Activated naive CD8-positive, alpha-beta T cell treated with anti-CD3 and anti-CD28 coated beads for 36 hours (primary cell): Measurements from ENCODE around the gene MAN1B1. TPM values are rescaled to one million over a fixed set of nuclear protein-coding genes. Genes with fewer than 3 reads are reported as not detected.

Experiments
- DNase-seq: peaks from one replicate; pipeline ENCODE4 v3.0.0; 2021
- H3K27ac Mint-ChIP-seq: one replicate; pipeline ENCODE4 v1.8.0; 2022; ENCODE audit warnings: mild to moderate bottlenecking, moderate library complexity, mixed read lengths
- H3K27me3 Mint-ChIP-seq: one replicate; pipeline ENCODE4 v1.8.0; 2022; ENCODE audit warnings: mild to moderate bottlenecking, mixed read lengths
- H3K36me3 Mint-ChIP-seq: one replicate; pipeline ENCODE4 v1.8.0; 2021; ENCODE audit warnings: mild to moderate bottlenecking, mixed read lengths
- H3K4me1 Mint-ChIP-seq: one replicate; pipeline ENCODE4 v1.8.0; 2021; ENCODE audit warnings: mixed read lengths
- H3K4me3 Mint-ChIP-seq: one replicate; pipeline ENCODE4 v1.8.0; 2022; ENCODE audit warnings: mild to moderate bottlenecking, moderate library complexity, mixed read lengths
- H3K9me3 Mint-ChIP-seq: one replicate; pipeline ENCODE4 v1.8.0; 2022; ENCODE audit warnings: mixed read lengths
- total RNA-seq, 2 experiments: library from RNA; stranded (reverse); gene quantifications; one replicate each; pipeline ENCODE4 v1.2.3, GENCODE V29; 2021

The MAN1B1 gene
- total RNA-seq, 2 experiments from 2014 or later, result 24.7 to 25.1 TPM

GRCh38 chr9:137083394-137084004, 3.3 kb upstream of the MAN1B1 start:
- no peak for DNase-seq
- Mint-ChIP-seq H3K9me3 (no peaks in the 10 kb centered on the region), H3K4me3 (no peak overlapping the region), H3K36me3 (peaks cover 10% of the 10 kb centered on the region), H3K4me1 (peaks cover 22% of the 10 kb centered on the region), H3K27me3 (no peaks in the 10 kb centered on the region), H3K27ac (no peak overlapping the region)

- Mint-ChIP-seq H3K4me3 (no peak overlapping the region), H3K36me3 (peaks cover 10% of the 10 kb centered on the region), H3K27ac (no peak overlapping the region), H3K27me3 (no peaks in the 10 kb centered on the region), H3K9me3 (no peaks in the 10 kb centered on the region), H3K4me1 (peaks cover 28% of the 10 kb centered on the region)
- DNase-seq, result no peak
Measured at GRCh38 chr9:137084526-137084925, 2.3 kb upstream of the MAN1B1 start.

- Mint-ChIP-seq H3K36me3 (peaks cover 6% of the 10 kb centered on the region), H3K9me3 (no peaks in the 10 kb centered on the region), H3K4me1 (peaks cover 31% of the 10 kb centered on the region), H3K27me3 (no peaks in the 10 kb centered on the region), H3K4me3 (peak overlapping the region; percentile 84), H3K27ac (peak overlapping the region; percentile 92)
- DNase-seq, result peak; percentile 44
Measured at GRCh38 chr9:137085920-137086530, 760 bp upstream of the MAN1B1 start.

DNA sequence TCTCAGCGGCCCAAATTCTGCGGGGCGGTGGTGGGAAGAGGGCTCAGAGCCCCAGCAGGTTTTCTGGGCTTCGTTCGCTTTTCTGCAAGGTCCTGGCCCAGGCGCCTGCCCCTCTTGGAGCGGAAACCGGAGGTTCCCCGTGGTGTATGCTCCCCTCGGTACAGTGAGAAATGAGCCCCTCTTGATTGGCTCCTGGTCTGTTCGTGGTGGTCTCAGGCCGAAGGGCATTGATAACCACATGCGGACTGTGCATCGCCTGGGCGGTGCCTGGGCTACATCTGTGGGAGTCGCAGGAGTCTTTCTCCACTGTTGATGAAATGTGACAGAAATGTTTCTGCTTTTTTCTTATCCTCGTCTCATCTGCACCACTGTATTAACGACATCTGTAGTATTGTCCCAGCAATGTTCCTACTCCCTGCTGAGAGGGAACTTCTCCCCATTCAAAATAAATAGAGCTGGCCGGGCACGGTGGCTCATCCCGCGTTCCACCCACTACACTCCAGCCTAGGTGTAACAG, 682 bp downstream of the MAN1B1 start:
- Mint-ChIP-seq H3K27me3 (no peaks in the 10 kb centered on the region), H3K4me3 (peak overlapping the region; percentile 86), H3K27ac (peak overlapping the region; percentile 89), H3K4me1 (peaks cover 31% of the 10 kb centered on the region), H3K36me3 (peaks cover 6% of the 10 kb centered on the region), H3K9me3 (no peaks in the 10 kb centered on the region)
- no peak for DNase-seq

GRCh38 chr9:137088121-137088520, 1.3 kb downstream of the MAN1B1 start:
- Mint-ChIP-seq H3K4me1 (peaks cover 31% of the 10 kb centered on the region), H3K27ac (peak overlapping the region; percentile 89), H3K4me3 (peak overlapping the region; percentile 86), H3K9me3 (no peaks in the 10 kb centered on the region), H3K36me3 (peaks cover 8% of the 10 kb centered on the region), H3K27me3 (no peaks in the 10 kb centered on the region)
- no peak for DNase-seq

- Mint-ChIP-seq H3K9me3 (no peaks in the 10 kb centered on the region), H3K4me3 (no peak overlapping the region), H3K36me3 (peaks cover 8% of the 10 kb centered on the region), H3K27me3 (no peaks in the 10 kb centered on the region), H3K27ac (no peak overlapping the region), H3K4me1 (peaks cover 30% of the 10 kb centered on the region)
- DNase-seq, result no peak
Measured at GRCh38 chr9:137089232-137089947, 2.6 kb downstream of the MAN1B1 start.

- peaks cover 12% of the 10 kb centered on the region for H3K36me3 Mint-ChIP-seq
- no peaks in the 10 kb centered on the region for H3K9me3 Mint-ChIP-seq
- peak; percentile 88 for DNase-seq
- H3K27ac Mint-ChIP-seq, result peak overlapping the region; percentile 93
- H3K27me3 Mint-ChIP-seq, result no peaks in the 10 kb centered on the region
- peak overlapping the region; percentile 75 for H3K4me3 Mint-ChIP-seq
- H3K4me1 Mint-ChIP-seq, result peaks cover 15% of the 10 kb centered on the region
Measured at GRCh38 chr9:137095664-137096517, 9.1 kb downstream of the MAN1B1 start.

GRCh38 chr9:137096785-137097546, 10.2 kb downstream of the MAN1B1 start:
- DNase-seq, result no peak
- H3K9me3 Mint-ChIP-seq, result no peaks in the 10 kb centered on the region
- peaks cover 15% of the 10 kb centered on the region for H3K4me1 Mint-ChIP-seq
- H3K4me3 Mint-ChIP-seq, result no peak overlapping the region
- peak overlapping the region; percentile 93 for H3K27ac Mint-ChIP-seq
- peaks cover 12% of the 10 kb centered on the region for H3K36me3 Mint-ChIP-seq
- H3K27me3 Mint-ChIP-seq, result no peaks in the 10 kb centered on the region

DNA sequence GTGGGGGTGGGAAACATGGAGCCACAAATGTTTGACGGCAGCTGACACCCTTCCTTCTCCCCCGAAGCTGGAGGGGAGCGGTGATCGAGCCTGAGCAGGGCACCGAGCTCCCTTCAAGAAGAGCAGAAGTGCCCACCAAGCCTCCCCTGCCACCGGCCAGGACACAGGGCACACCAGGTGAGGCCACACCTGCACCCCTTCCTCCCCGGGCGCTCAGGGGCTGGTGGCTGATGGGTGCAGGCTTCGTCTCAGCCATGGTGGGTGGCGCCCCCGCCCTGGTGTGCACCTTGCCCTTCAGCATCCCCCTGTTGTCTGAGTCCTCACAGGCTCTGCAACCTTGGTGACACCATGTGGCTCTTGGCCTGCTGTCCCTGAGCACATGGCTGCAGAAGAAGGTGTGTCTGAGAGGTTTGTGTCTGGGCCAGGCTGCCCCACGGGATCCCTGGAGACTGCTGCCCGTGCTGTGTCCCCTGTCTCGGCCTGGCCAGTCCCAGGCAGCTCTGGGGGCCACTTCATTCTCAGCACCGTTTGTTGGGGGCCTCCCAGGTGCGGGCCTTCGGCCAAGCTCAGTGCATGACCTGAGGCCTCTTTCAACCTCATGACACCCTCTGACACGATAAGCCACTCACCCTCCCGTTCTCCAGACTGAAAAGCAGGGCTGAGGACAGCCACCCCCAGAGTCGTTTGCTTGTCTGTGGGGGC, 11.1 kb downstream of the MAN1B1 start:
- Mint-ChIP-seq H3K4me1 (peaks cover 15% of the 10 kb centered on the region), H3K4me3 (no peak overlapping the region), H3K36me3 (peaks cover 11% of the 10 kb centered on the region), H3K9me3 (no peaks in the 10 kb centered on the region), H3K27me3 (no peaks in the 10 kb centered on the region), H3K27ac (no peak overlapping the region)
- no peak for DNase-seq

GRCh38 chr9:137099231-137099630, 12.4 kb downstream of the MAN1B1 start:
- Mint-ChIP-seq H3K36me3 (peaks cover 11% of the 10 kb centered on the region), H3K27me3 (no peaks in the 10 kb centered on the region), H3K4me3 (no peak overlapping the region), H3K9me3 (peaks cover 3% of the 10 kb centered on the region), H3K4me1 (peaks cover 15% of the 10 kb centered on the region), H3K27ac (no peak overlapping the region)
- no peak for DNase-seq

DNA sequence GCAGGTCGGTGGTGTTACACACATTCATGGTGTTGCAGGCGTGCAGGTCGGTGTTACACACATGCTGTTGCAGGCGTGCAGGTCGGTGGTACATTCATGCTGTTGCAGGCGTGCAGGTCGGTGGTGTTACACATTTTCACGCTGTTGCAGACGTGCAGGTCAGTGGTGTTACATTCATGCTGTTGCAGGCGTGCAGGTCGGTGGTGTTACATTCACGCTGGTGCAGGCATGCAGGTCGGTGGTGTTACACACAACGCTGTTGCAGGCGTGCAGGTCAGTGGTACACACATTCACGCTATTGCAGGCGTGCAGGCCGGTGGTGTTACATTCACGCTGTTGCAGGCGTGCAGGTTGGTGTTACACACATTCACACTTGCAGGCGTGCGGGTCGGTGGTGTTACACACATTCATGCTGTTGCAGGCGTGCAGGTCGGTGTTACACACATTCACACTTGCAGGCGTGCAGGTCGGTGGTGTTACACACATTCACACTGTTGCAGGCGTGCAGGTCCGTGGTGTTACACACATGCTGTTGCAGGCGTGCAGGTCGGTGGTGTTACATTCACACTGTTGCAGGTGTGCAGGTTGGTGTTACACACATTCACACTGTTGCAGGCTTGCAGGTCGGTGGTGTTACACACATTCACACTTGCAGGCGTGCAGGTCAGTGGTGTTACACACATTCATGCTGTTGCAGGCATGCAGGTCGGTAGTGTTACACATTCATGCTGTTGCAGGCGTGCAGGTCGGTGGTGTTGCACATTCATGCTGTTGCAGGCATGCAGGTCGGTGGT, 16.6 kb downstream of the MAN1B1 start:
- Mint-ChIP-seq H3K36me3 (peaks cover 1% of the 10 kb centered on the region), H3K27ac (no peak overlapping the region), H3K9me3 (peaks cover 3% of the 10 kb centered on the region), H3K4me3 (no peak overlapping the region), H3K4me1 (no peaks in the 10 kb centered on the region), H3K27me3 (no peaks in the 10 kb centered on the region)
- no peak for DNase-seq

DNA sequence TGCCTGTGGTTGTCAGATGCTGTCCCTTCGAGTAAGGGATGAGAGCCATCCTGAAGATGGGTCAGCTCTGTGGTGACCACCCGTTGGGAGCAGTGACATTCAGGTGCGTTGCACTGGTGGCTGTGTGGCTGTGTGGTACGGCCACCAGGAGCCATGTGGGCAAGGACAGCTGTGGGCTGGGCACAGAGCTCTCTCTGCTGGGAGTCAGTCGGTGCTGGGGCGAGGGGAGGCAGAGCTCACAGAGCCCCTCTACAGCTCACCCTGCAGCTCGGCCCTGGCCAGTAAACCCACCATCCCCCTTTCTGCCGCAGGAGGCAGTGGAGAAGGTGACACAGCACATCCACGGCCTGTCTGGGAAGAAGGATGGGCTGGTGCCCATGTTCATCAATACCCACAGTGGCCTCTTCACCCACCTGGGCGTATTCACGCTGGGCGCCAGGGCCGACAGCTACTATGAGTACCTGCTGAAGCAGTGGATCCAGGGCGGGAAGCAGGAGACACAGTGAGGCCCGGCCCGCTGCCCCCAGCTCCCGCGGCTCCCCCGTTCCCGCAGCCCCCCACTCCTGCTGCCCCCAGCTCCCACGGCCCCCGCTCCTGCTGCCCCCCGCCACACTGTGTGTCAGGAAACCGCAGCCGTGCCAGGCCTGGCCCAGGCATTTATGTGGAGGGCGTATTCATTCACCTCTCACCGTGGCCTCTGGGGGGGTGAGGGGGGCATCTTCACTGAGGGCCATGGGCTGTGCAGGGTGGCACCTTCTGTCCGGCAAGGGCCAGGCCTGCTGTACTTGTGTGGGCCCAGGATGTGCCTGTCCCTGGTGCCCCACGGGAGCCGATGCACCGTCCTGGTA, 19.3 kb downstream of the MAN1B1 start:
- Mint-ChIP-seq H3K27me3 (no peaks in the 10 kb centered on the region), H3K36me3 (peaks cover 3% of the 10 kb centered on the region), H3K27ac (no peak overlapping the region), H3K4me1 (no peaks in the 10 kb centered on the region), H3K9me3 (peaks cover 3% of the 10 kb centered on the region), H3K4me3 (no peak overlapping the region)
- DNase-seq, result no peak
